HG02938 (cell line): Measurements from ENCODE around the gene NEU2.
"Not testable (repeated sequence)": the region's sequence is repeated elsewhere in the genome, so short reads cannot be mapped to it uniquely, and the experiment has no call there.

ENCODE experiments used
- ATAC-seq: cut with Tn5 transposase; IDR thresholded peaks from one replicate; pipeline ENCODE4 v1.9.1; 2021; ENCODE audit warnings: mild to moderate bottlenecking, moderate library complexity; ENCODE audit not compliant: unreplicated experiment

NEU2 gene

DNA sequence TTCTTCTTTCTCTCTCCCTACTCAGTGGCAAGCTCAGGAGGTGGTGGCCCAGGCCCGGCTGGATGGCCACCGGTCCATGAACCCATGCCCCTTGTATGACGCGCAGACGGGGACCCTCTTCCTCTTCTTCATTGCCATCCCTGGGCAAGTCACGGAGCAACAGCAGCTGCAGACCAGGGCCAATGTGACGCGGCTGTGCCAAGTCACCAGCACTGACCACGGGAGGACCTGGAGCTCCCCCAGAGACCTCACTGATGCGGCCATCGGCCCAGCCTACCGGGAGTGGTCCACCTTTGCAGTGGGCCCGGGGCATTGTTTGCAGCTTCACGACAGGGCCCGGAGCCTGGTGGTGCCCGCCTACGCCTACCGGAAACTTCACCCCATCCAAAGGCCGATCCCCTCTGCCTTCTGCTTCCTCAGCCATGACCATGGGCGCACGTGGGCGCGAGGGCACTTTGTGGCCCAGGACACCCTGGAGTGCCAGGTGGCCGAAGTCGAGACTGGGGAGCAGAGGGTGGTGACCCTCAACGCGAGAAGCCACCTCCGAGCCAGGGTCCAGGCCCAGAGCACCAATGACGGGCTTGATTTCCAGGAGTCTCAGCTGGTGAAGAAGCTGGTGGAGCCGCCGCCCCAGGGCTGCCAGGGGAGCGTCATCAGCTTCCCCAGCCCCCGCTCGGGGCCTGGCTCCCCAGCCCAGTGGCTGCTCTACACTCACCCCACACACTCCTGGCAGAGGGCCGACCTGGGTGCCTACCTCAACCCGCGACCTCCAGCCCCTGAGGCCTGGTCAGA lies 1.8 kb downstream of the NEU2 start:
- ATAC-seq = no peak

DNA sequence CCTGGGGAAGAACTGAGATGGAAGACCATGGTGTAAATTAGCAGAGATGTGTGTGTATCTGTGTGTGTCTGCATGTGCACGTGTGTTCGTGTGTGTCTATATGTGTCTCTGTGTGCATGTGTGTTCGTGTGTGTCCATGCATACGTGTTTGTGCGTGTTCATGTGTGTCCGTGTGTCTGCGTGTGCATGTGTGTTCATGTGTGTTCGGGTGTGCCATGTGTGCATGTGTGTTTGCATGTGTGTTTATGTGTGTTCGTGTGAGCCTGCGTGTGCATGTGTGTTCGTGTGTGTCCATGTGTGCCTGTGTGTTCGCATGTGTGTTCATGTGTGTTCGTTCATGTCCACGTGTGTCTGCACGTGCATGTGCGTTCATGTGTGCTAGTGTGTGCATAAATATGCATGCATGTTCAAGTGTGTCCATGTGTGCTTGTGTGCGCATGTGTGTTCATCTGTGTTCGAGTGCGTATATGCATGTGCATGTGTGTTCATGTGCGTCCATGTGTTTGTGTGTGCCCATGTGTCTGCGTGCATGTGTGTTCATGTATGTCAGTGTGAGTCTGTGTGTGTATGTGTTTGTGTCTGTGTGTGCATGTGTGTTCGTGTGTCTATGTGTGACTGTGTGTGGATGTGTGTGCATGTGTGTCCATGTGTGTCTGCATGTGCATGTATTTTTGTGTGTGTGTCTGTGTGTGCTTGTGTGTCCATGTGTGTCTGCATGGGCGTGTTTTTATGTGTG lies 3.1 kb downstream of the NEU2 start:
- ATAC-seq = no peak

DNA sequence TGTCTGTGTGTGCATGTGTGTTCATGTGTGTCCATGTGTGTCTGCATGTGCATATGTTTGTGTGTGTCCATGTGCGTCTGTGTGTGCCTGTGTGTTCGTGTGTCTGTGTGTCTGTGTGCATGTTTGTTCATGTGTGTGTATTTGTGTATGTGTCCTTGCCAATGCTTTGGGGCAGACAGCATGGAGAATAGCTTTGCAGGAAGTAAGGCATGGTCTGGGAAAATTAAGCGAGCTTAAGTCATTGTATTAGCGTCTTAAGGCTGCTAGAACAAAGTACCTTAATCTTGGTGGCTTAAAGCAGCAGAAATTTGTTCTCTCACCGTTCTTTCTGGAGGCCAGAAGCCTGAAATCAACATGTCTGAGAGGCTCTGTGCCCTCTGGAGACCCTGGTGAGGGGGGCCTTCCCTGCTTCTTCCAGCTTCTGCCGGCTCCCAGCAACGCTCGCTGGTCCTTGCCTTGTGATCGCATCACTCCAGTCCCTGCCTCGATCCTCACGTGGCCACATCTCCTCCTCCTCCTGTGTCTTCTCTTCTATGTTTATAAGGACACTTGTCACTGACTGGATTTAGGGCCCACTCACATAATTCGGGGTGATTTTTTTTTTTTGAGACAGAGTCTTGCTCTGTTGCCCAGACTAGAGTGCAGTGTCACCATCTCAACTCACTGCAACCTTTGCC lies 3.8 kb downstream of the NEU2 start:
- ATAC-seq = no peak

DNA sequence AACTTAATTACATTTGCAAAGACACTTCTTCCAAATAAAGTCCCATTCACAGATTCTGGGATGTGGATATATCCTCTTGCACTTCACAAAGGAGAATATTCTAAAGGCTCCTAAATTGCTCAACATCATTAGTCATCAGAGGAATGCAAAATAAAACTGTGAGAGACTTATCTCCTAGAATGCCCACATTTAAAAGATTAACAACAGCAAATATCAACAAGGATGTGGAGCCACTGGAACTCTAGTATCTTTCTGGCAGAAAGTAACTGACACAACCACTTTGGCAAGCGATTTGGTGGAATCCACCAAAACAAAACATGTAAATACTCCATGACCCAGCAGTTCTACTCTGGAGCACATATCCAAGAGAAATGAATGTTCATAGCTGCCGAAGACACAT lies 4.6 kb downstream of the NEU2 start:
- ATAC-seq = no peak

DNA sequence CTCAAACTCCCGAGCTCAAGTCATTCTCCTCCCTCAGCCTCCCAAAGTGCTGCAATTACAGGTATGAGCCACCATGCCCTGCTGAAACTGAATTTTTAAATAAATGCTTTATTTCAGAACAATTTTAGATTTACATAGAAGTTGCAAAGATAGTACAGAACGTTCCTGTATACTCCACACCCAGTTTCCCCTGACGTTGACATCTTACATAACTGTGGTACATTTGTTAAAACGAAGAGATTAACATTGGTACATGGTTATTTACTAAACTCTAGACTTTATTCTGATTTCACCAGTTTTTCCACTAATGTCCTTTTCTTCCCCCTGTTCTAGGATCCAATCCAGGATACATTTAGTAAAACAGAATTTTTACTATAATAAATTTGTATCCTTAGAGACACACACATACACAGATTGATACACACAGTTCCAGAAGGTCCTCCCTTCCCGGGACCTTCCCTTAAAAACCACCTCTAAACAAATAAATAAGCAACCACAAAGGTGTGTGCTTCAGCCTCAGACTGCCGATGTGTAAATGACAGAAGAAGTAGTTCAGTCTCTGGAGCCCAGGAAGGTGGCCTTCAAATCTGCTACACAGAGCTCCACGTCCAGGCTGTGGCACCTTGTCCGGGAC lies 6.9 kb downstream of the NEU2 start:
- ATAC-seq = no peak

DNA sequence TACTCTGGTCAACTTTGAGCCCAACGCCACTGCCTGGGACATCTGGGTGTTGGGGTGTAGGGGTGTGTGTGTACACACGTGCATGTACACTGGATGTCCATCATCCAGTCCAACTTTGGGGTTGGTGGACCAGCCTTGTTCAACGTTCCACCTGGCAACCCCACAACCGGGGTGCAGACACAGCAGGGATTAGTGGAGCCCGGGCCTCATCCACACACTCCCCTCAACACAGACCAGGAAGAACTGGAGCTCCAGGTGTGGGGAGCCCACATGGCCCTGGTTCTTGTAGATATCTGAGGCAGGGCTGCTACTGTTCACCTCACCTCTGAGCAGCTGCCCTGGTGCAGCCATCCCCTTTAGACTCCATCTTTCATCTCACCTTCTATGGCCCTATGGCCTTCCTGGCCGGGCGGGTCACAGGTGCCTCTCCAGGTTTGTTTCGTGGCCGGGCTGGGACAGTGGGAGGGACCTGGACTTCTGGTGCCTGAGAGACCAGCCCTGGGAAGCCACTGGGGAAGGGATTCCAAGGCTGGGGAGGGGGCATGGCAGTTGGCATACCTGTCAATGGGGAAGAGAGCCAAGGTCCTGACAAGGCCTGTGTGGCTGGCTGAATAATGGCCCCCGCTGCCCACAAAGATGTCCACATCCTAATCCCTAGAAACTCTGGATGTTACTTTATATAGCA lies 7.5 kb downstream of the NEU2 start:
- ATAC-seq = no peak

DNA sequence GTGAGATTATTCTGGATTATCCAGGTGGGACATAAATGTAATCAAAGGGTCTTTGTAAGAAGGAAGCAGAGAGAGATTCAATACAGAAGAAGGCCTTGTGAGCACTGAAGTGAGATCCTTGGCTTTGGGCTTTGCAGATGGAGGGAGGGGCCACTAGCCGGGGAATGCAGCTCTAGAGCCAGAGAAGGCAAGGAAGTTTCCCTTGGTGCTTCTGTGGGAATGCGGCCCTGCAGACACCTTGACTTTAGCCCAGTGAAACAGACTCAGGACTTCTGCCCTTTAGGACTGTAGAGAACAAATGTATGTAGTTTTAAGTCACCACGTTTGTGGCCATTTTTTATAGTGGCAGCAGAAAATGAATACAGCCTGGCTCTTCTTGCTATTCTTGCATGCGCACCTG lies 8.1 kb downstream of the NEU2 start:
- ATAC-seq = no peak

DNA sequence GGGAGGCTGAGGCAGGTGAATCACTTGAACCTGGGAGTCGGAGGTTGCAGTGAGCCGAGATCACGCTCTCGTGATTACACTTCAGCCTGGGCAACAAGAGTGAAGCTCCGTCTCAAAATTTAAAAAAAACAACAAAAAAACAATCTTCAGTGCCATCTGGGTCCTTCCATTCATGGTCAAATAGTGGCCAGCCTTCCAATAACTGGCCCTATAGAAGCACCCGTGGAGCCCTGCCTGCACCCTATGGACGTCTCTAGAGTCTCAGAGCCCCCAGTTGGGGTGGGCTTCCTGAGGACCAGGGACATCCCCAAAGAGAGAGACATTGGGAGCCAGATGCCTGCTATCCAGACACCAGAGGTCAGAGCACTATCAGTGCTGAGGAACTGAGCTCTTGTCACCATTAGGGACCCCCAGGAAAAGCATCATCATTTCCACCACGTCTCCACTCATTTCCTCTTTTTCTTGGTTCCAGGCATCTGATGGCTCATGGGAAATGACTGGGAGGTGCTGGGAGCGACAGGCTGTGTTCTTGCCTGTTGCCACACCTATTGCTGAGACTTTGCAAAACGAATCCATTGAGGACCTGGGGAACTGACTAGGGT lies 9.4 kb downstream of the NEU2 start:
- ATAC-seq = no peak

DNA sequence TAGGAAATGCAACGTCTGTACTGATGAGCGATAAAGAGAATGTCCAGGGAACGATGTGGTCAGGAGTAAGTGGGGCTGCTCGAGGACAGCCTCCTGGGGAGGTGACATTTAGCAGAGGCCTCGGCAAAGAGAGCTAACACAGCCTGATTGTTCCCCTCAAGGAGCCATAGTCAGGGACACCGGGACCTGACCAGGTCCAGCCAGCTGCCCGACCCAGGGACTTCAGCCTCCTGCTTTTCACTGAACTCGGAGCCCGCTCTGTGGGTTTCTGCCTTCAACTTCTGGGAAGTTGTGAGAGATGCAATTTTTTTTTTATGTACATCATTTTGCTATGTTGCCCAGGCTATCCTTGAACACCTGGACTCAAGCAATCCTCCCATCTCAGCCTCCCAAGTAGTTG lies 10.1 kb downstream of the NEU2 start:
- no peak for ATAC-seq

DNA sequence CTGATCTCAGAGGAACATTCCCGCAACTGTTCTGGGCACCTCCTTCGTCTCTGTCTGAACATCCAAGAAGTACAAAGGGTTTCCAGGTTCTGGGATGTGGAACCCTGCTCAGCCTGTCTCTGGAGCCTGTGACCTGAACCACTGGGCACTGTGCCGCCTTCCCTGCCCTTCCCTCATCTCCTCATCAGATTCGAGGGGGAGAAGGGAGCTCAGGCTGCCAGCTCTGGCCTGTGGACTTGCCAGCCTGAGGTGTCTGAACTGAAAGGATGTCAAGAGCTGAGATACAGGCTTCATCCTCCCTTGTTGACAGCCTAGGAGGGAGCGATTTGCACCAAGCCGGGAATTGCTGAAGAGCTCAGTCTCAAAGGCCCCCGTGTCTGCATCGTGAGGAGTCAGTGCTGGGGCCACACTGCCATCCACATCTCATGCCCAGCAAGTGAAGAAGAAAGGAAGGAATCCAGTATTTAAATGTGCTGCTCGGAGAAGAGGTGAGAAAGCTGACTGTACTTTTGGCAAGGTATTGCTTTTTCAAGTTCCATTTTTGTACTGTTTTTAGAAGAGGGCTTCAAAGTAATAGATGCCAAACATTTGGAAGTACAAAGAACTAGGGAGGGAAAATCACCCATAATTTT lies 12.6 kb downstream of the NEU2 start:
- no peak for ATAC-seq

DNA sequence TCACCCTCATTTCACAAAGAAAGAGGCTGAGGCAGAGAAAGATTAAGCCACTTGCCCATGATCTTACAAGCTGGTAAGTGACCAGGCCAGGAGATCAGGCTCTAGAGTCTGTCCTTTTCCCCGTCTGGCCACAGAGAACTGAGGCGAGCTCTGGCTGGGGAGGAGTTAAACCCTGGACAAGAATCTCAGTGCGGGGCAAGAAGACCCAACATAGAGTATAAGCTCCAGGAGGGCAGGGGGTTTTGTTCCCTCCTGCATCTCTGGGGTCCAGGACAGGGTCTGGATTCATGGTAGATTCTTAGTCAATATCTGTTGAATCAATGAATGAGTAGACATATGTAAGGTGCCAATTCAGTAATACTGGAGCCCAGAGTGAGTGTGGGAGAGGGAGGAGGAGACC lies 14.7 kb downstream of the NEU2 start:
- no peak for ATAC-seq

DNA sequence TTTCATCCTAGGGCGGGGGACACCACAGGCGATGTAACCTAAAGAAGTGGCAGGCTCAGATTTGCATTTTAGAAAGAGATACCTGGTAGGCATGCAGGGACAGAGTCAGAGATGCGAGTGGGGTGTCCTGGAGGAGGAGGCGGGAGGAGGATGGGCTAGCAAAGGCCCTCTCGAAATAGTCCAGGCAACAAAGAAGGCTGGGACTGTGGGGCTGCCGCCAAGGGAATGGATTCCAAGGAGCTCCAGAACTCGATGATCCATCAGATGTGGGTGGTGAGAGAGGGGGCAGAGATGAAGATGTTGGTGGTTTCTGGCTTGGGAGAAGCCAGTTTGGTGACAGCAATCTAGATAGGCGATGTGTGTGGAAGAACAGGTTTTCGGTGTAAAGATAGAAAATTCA lies 15.2 kb downstream of the NEU2 start:
- ATAC-seq = no peak

DNA sequence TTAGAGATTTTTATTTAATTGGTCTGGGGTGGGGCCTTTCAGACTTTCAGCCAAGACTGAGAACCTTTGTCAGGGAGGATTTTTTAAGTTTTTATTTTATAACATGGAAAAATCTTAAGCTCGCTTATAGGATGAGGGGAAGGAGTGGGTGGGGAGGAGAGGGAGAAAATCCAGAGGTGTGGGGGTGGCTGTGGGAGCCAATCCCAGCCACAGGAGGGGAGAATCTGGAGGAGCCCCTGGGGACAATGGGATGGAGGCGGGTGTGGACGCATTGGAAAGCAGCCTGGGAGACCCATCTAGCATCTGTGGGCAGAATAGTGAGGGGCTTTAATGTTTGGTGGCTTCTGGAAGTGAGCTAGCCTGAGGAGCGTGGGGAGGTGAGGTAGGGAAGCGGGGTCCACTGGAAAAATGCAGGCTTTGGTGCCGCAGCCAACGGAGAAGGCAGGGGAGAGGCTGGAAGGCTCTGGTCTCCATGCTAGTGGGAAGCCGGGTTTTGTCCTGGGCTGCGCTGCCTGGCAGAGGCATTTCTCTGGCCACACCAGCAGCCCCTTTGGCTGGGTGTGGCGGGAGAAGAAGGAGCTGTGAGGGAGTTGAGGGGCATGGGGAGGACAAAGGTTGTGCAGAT lies 16.2 kb downstream of the NEU2 start:
- no peak for ATAC-seq

DNA sequence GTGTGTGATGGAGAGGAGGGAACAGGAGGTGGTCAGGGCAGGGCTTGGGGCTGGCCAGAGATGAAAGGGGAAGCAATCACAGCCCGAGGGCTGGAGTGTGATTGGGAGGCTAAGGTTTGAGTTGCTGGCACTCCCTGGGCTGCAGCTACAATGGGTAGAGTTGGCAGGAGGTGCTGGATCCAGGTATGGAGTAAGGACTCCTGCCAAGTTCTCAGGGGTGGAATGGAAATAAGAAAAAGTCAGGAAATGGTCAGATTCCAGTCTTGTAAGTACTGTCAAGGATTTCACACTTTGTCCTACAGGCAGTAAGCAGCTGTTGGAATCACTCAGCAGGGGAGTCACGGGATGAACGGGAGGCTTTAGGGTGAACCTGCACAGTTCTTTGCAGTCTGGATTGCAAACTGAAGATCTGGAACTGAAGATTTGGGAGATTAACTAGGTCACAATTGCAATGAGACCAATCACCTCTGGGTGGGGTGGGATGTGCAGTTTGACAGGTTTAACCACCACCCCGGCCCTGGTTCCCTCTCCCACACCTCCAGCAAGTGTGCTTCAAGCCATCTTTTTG lies 16.8 kb downstream of the NEU2 start:
- no peak for ATAC-seq

DNA sequence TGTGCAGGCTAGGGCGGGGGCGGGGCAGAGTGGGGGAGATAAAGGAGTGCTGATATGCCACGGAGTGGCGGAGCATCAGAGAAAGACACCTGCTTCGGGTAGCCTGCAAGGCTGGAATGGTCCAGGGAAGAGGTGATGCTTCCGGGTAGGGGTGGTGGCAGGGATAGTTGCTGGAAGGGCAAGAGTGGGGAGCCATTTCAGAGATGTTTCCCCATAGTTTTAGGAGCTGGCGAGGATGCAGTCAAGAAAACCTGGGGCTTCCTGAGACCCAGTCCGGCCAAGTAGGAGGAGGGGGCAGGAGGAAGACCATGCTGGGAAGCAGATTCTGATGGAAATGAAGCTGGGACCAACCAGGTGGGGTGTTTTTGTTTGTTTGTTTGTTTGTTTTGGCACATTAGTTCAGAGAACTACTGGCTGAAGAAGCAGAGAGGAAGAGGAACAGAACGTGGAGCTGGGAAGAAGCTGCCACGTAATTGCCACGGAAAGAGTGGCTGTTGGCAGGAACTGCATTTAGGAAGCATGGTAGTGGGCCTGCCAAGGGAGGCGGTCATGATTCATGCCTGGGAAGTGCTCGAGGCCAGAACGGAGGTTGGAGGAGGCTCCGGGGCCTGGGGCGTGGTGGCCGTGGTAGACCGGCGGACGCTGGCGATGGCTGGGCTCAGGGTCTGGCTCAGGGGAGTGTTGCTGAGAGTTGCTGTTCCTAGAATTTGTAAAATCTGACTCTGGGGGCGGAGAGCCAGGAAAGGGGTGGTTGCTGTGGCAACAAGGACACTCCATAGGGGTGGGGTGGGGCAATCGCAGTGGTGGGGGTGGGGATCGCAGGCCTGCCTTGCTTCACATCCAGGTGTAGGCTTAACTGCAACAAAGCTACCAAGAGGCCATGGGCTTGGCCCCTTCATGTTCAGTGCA lies 19.0 kb downstream of the NEU2 start:
- no peak for ATAC-seq

DNA sequence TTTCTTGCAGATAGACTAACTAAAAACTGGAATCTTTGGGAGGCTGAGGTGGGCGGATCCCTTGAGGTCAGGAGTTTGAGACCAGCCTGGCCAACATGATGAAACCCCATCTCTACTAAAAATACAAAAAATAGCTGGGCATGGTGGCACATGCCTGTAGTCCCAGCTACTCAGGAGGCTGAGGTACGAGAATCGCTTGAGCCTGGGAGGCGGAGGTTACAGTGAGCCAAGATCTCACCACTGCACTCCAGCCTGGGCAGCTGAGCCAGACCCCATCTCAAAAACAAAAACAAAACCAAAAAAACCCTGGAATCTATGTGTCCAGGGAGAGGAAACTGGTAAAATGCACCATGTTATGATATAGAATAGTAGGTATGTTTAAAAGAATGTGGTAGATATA lies 20.0 kb downstream of the NEU2 start:
- not testable (repeated sequence) for ATAC-seq

DNA sequence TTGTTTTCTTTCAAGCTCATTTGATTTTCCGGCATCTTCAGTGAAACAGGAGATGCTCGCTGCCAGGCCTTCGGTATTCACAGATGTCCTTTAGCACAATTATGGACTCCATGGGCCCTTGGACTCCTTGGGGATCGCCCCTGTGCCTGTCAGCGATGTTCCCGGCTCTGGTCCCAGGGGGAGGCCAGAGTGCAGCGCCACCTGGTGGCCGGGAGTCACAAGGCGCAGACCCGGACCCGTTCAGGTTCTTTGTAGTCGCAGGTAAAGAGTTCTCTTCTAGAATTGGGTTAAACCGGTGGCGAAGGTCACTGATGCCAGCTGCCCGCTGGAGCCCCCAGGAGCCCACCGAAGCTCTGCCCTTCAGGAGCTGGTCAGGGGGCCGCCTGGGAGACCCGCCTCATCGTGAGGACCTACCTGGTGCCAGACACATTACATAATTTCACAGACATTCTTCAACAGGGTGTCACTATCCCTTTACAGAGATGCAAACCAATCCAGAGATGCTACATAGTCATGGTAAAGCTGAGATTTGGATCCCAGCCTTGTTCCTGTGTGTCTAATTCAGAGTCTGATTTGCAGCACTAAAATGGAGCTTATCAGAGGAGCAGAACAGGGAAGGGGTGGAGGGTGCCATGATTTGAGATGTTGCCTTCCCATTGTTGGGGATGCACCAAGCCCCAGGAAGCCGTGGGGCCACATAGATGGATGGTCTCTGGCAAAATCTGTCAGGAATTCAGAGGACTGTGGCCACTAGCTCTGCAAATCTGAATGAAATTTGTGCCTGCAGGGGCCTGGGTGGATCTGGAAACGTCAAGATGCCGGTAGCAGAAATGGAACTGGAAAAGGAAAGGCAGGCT lies 21.7 kb downstream of the NEU2 start:
- ATAC-seq = no peak
